GM18499 (cell line): ENCODE data around the gene PPP3CA.
"Not testable (repeated sequence)": the region's sequence is repeated elsewhere in the genome, so short reads cannot be mapped to it uniquely, and the experiment has no call there.

ENCODE experiments used
- ATAC-seq: cut with Tn5 transposase; IDR thresholded peaks from one replicate; pipeline ENCODE4 v1.9.1; 2021; ENCODE audit warnings: moderate number of reproducible peaks; ENCODE audit not compliant: insufficient read depth, unreplicated experiment

PPP3CA gene

DNA sequence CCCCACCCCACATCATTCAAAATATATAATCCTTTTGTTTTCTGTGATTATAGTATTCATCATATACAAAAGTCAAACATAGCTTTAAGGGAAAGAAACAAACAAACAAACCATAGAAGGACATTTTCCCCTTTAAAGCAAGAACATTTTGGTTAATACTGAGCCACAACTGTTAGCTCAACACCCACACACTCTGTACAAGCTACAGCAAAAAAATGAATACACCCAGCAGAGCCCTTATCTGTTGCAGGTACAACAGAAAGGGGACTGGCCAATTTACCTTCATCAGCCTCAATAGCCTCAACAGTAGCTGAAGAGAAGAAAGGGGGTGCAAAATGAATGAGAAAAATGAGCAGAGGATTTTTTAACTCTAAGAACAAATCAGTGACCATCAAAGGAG is 318.4 kb downstream of the PPP3CA start:
- no peak for ATAC-seq

GRCh38 chr4:101027721-101028120 is 319.6 kb downstream of the PPP3CA start:
- no peak for ATAC-seq

DNA sequence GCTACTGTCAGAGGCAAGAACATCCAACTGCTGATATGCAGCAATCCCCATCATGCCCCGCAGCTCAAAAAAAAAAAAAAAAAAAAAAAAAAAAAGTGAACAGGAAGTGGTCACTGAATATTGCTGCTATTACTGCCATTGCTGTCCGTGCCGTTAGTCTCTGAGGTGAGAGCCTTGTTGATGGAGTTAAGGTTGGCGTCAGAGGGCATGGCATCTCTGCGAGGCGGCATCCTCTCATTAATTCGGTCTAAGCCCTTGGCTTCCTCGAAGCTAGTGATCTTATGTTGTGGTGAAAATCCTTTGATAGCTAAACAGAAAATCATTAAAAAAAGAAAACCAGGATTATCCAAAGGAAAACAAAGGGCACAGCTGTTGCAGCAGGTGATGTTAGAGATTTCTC is 321.6 kb downstream of the PPP3CA start:
- no peak for ATAC-seq

DNA sequence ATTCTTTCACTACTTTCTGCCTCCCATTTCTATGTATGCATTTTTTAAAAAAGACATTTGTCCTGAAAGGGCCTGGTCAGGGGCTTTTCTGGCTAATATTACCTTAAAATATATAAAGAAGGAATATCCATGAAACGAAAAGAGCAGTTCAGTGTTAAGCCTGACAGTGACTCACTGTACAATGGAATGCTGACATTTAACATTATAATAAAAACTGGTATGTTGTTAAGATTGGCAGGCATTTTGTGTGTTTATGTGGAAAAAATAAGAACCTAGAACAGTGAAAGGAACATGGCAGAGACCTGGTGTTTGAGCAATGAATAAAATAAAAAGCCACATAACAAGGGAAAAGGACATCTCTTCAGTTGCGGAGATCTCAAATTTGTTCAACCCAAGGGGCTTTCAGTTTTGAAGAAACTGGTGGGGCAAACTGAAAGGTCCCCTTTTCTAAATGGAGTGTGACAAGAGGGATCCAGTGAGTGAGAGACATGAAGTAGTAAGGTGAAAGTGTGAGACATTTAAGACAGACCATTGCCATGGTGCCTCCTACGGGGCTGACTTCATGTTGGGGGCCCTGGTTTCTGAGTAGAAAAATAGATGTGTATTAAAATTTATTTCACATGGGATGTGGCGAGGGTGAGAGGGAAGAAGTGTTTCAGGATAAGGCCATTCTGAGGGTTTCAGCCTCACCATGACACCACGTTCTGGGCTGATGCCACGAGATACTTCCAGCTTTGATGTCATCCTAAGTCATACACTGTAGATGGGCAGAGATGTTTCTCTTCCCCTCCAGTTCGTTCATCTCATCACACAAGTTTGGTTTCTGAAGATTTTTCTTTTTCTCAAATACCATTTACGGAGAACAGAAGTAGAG is 324.9 kb downstream of the PPP3CA start:
- ATAC-seq = no peak

DNA sequence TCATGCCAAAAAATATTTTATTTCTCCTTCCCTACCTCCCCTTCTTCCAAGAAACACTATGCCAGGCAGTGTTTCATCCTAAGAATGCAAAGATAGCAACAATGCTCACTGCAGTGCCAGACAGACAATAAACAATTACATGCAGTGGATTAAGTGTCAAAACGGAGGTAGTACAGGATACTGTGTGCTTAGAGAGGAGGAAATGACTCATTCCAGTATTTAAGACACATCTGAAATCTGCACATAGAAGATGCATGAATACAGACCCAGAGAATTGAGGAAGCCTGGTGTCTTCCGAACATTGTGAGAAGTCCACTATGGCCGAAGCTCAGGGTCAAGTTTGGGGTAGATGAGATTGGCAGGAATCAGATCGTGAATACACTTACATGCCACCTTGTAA is 326.4 kb downstream of the PPP3CA start:
- peak; percentile 54 for ATAC-seq

DNA sequence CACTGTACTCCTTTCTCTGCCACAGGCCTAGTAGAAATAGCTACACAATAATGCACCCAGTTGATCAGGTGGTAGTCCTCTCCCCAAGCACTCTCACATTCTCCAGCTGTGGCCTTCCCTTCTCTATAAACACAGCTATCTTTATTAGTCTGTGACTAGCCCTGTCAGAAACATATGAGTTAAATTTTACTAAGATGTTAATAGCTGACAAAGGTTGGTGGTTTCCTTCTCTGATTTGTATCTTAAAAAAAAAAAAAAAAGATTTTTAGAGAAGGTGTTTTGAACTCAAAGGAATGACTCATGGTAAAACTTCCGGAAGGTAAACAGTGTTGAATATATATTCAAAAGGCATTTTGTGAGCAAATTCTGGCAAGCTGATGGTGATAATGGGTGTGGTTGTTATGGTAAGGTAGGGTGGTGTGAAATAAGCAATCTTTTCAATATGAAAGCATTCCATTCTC is 327.4 kb downstream of the PPP3CA start:
- peak; percentile 38 for ATAC-seq

GRCh38 chr4:101019313-101019712 is 328.0 kb downstream of the PPP3CA start:
- ATAC-seq = no peak

GRCh38 chr4:101018836-101019235 is 328.5 kb downstream of the PPP3CA start:
- peak; percentile 42 for ATAC-seq

GRCh38 chr4:101014417-101014816 is 332.9 kb downstream of the PPP3CA start:
- ATAC-seq = peak; percentile 37

DNA sequence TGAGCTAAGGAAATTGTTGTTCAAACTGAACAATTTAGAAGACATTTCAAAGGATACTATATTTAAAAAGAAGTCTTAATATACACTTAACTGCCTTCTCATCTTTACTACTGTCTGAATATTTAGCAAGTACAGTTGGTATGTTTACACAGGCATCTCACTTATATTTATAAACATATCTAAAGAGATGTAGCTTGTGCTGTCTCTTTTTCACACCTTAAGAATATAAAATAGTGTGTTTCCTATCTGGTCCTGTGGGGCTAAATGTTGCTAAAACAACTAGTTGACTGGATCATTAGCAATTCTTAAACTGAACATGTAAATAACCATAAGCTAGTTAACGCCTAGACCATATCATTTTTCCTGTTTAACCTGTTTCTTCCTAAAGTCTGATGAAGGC is 336.3 kb downstream of the PPP3CA start:
- no peak for ATAC-seq

DNA sequence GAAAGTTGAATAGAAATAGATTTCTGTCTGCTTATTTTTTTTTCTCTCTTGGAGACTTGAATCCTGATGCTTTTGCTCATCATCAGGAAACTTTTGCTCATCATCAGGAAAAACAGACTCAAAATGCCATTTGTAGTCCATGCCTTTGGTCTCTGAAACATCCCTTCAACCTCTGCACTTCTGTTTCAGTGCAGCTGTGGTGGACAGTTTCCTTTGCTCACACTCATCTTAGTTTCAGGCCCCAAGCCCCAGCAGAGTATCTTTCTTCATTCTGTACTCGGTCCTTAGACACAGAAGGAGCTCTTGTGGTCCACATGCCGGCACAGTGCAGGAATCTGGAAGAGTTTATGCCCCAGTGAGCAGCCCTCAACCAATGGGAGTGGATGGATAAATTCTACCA is 337.9 kb downstream of the PPP3CA start:
- peak; percentile 32 for ATAC-seq

DNA sequence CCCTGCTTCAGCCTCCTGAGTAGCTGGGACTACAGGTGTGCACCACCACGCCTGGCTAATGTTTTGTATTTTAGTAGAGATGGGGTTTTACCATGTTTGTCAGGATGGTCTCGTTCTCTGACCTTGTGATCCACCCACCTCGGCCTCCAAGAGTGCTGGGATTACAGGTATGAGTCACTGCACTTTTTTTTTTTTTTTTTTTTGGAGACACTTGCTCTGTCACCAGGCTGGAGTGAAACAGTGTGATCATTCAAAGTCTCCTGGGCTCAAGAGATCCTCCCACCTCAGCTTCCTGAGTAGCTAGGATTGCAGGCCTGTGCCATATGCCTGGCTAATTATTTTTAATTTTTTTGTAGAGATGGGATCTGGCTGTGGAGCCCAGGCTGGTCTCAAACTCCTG is 338.8 kb downstream of the PPP3CA start:
- no peak for ATAC-seq

GRCh38 chr4:101005659-101006058 is 341.7 kb downstream of the PPP3CA start:
- ATAC-seq = no peak

DNA sequence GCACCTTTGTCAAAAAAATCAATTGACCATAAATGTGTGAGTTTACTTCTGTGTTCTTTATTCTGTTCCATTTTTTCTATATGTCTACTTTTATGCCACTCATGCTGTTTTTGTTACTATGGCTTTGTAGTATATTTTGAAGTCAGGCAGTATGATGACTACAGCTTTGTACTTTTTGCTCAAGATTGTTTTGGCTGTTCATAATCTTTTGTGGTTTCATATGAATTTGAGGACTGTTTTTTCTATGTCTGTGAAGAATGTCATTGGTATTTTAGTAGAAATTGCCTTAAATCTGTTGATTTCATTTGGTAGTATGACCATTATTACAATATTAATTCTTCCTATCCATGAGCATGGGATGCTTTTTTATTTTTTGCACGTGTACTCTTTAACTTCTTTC is 346.8 kb downstream of the PPP3CA start:
- ATAC-seq = no peak

DNA sequence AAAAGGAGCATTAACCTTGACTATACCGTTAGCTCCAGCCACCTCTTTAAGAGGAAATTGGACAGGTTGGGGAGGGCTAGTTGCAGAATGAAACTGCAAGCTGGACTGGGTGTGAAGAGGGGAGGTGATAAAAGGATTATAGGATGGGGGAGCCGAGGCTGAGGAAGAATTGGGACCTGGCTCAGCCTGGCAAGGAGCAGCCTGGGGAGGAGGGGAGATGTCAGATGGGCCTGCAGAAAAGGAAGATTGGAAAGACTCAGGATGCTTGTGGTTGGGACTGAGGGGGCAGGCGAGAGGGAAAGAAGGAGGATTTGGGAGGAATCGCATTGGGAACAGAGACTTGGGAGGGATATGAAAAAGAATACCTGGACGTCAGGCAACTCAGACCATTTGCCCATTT is 351.7 kb downstream of the PPP3CA start:
- no peak for ATAC-seq

GRCh38 chr4:100995002-100995401 is 352.3 kb downstream of the PPP3CA start:
- not testable (repeated sequence) for ATAC-seq

DNA sequence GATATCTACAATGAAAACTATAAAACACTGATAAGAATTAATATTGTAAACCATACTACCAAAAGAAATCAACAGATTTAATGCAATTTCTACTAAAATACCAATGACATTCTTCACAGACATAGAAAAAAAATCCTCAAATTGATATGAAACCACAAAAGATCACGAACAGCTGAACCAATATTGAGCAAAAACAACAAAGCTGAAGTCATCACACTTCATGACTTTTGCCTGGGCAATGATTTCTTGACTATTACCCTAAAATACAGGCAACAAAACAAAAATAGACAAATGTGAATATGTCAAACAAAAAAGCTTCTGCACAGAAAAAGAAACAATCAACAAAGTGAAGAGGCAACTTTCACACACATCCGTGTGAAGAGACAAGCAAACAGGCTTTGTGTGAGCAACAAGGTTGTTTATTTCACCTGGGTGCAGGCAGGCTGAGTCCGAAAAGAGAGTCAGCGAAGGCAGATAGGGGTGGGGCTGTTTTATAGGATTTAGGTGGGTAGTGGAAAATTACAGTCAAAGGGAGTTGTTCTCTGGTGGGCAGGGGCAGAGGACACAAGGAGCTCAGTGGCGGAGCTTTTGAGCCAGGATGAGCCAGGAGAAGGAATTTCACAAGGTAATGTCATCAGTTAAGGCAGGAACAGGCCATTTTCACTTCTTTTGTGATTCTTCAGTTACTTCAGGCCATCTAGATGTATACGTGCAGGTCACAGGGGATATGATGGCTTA is 355.8 kb downstream of the PPP3CA start:
- ATAC-seq = not testable (repeated sequence)

- no peak for ATAC-seq
These were observed 357.9 kb downstream of the PPP3CA start for GRCh38 chr4:100989401-100989800.

GRCh38 chr4:100988876-100989275 is 358.4 kb downstream of the PPP3CA start:
- ATAC-seq = no peak

DNA sequence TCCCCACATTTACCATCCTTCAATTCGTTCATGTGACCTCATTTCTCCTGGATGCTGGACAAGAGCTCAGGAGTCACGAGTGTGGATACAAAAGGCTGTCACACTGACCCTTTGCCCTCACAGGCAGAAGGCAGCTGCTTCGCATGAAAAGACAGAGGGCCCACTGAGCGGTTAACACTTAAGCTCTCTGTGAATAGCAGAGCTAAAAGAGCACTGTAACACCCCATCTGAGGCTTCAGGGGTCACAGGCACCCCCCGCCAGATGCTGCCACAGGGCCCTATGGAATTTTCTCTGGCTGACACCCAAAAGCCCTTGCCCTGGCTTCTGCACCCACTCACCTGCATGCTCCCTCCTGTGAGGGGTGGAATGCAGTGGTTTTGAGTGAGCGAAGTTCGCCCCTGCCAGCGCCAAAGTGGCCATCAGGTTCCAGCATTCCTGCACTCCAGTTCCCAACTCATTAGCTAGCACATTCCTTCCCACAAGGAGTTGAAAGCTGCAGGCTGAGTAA is 360.9 kb downstream of the PPP3CA start:
- no peak for ATAC-seq

DNA sequence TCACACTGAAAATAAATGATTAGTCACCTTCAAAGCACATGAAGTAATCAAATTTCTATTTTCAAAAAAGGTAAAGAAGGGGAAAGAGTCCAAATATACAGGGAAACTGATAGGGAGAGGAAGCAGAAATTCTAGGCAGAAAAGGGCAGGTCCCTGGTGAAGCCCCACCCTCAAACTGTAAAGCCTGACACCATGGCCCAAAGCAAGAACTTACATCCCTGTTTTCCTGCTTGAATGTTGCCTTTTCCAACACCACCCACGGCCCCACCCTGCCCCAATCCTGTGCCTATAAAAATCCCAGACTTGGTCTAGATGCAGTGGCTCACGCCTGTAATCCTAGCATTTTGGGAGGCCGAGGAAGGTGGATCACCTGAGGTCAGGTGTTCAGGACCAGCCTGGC is 361.8 kb downstream of the PPP3CA start:
- ATAC-seq = no peak
